ENCODE measurements around the gene METTL8. TPM values are rescaled to one million over a fixed set of nuclear protein-coding genes. Genes with fewer than 3 reads are reported as not detected.
A peak's percentile ranks its signal among the peaks of the same experiment; 100 is the strongest.

Gene METTL8
- total and polyA plus RNA-seq, 2 of the 13 experiments (the other 11 are each of a cell fraction or from before 2014, with no cell fraction given): 18.6 to 68.2 TPM

DNA sequence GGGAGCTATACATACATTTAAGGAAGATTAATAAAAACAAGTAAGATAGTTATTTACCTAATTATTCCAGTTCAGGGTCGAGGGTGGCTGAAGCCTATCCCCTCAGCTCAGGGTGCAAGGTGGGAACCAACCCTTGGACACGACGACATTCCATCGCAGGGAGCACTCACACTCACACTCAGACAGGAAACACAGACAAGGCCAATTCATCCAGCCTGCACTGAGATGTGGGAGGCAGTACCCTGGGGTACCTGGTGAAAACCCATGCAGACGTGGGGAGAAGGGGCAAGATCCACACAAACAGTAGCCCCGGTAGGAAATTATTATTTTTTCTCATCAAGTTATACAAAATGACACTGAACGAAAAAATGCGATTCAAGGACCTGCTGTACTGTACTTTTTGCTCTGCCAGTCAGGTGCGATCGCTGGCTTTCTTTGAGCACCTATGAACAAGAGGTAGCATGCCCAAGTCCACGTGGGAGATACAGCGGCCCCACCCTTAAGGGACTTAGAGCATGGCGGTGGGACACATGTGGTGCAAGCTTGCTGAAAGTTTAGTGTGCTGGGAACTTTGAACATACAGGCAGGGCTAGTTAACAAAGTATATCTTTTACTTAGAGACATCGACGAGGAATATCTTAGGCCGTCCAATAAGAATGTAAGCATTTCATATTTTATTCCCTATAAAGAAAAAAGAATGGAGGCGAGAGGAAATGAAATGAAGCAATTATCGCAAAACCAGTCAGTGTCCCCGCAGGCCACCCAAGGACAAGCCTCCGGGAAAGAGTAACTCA, 624 bp downstream of the METTL8 start (continued):
- TF ChIP-seq GATAD2A (CRISPR knock-in tag; IDR thresholded peaks at IDR 0.05) (peak; percentile 49; the same call in 1 of the 2 replicates), GATAD1 (CRISPR knock-in tag; IDR thresholded peaks at IDR 0.05) (peak; percentile 23; the same call in 1 of the 2 replicates), ZNF644 (CRISPR knock-in tag; IDR thresholded peaks at IDR 0.05; ENCODE audit: low read depth) (no peak; the same call in 1 of the 2 replicates), HDAC6 (IDR thresholded peaks at IDR 0.05; ENCODE audit: low read depth, low read length) (no peak), ZSCAN29 (CRISPR knock-in tag; conservative IDR thresholded peaks at IDR 0.05) (no peak), MBD4 (IDR thresholded peaks at IDR 0.05; ENCODE audit: borderline replicate concordance, low read length) (0 out of 2 replicates have a peak, but pooled peaks have one; percentile 22), SALL1 (CRISPR knock-in tag; IDR thresholded peaks at IDR 0.05) (0 out of 2 replicates have a peak, but pooled peaks have one; percentile 37), MYC (CRISPR knock-in tag; IDR thresholded peaks at IDR 0.05; ENCODE audit: borderline replicate concordance) (peak; percentile 97), NONO (IDR thresholded peaks at IDR 0.05) (no peak), NONO (CRISPR knock-in tag; conservative IDR thresholded peaks at IDR 0.05) (peak; percentile 30; the same call in 1 of the 2 replicates), ASH2L (IDR thresholded peaks at IDR 0.05; ENCODE audit: insufficient read length, low read depth, low read length) (peak; percentile 99), ZBTB3 (CRISPR knock-in tag; IDR thresholded peaks at IDR 0.05; ENCODE audit: borderline replicate concordance, low read depth) (peak; percentile 78; the same call in 1 of the 2 replicates), ZSCAN12 (CRISPR knock-in tag; IDR thresholded peaks at IDR 0.05) (no peak), ZNF589 (CRISPR knock-in tag; conservative IDR thresholded peaks at IDR 0.05) (0 out of 2 replicates have a peak, but pooled peaks have one; percentile 22), POLR2AphosphoS5 (IDR thresholded peaks at IDR 0.05; ENCODE audit: low read depth, low read length) (peak; percentile 37; the same call in 1 of the 2 replicates), GLI4 (CRISPR knock-in tag; IDR thresholded peaks at IDR 0.05; ENCODE audit: borderline replicate concordance) (no peak; the same call in 1 of the 2 replicates)
- TF ChIP-seq, protein P1, sequence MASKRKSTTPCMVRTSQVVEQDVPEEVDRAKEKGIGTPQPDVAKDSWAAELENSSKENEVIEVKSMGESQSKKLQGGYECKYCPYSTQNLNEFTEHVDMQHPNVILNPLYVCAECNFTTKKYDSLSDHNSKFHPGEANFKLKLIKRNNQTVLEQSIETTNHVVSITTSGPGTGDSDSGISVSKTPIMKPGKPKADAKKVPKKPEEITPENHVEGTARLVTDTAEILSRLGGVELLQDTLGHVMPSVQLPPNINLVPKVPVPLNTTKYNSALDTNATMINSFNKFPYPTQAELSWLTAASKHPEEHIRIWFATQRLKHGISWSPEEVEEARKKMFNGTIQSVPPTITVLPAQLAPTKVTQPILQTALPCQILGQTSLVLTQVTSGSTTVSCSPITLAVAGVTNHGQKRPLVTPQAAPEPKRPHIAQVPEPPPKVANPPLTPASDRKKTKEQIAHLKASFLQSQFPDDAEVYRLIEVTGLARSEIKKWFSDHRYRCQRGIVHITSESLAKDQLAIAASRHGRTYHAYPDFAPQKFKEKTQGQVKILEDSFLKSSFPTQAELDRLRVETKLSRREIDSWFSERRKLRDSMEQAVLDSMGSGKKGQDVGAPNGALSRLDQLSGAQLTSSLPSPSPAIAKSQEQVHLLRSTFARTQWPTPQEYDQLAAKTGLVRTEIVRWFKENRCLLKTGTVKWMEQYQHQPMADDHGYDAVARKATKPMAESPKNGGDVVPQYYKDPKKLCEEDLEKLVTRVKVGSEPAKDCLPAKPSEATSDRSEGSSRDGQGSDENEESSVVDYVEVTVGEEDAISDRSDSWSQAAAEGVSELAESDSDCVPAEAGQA (IDR thresholded peaks at IDR 0.05; ENCODE audit: low read depth): no peak
- TF ChIP-seq, protein P1 (CRISPR knock-in tag; IDR thresholded peaks at IDR 0.05; ENCODE audit: borderline replicate concordance): 0 out of 2 replicates have a peak, but pooled peaks have one; percentile 35
- TF ChIP-seq, protein P2, sequence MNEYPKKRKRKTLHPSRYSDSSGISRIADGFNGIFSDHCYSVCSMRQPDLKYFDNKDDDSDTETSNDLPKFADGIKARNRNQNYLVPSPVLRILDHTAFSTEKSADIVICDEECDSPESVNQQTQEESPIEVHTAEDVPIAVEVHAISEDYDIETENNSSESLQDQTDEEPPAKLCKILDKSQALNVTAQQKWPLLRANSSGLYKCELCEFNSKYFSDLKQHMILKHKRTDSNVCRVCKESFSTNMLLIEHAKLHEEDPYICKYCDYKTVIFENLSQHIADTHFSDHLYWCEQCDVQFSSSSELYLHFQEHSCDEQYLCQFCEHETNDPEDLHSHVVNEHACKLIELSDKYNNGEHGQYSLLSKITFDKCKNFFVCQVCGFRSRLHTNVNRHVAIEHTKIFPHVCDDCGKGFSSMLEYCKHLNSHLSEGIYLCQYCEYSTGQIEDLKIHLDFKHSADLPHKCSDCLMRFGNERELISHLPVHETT (CRISPR knock-in tag; conservative IDR thresholded peaks at IDR 0.05): no peak
- TF ChIP-seq, protein P3, sequence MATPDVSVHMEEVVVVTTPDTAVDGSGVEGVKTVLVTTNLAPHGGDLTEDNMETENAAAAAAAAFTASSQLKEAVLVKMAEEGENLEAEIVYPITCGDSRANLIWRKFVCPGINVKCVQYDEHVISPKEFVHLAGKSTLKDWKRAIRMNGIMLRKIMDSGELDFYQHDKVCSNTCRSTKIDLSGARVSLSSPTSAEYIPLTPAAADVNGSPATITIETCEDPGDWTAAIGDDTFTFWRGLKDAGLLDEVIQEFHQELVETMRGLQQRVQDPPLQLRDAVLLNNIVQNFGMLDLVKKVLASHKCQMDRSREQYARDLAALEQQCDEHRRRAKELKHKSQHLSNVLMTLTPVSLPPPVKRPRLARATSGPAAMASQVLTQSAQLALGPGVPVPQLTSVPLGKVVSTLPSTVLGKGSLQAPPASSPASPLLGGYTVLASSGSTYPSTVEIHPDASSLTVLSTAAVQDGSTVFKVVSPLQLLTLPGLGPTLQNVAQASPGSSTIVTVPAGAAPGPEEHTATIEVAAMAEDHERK (CRISPR knock-in tag; IDR thresholded peaks at IDR 0.05; ENCODE audit: low read depth): no peak

Data from HepG2 (cell line).